Upper lobe of left lung (tissue), 4 donors: Measurements from ENCODE around the gene SLC16A3.

Source experiments
- CTCF ChIP-seq, 6 experiments: fragments of 450-650 bp in 4 of 6; fragments of 200-600 bp in 2 of 6; sonication (generic) in 2 of 6; IDR thresholded peaks; one replicate each; pipeline ENCODE4 v1.5.1; 2016 to 2019; ENCODE audit warnings: antibody characterized with exemption in 6 of 6
- POLR2A ChIP-seq, 4 donors: fragments of 450-650 bp; IDR thresholded peaks; one replicate each; pipeline ENCODE4 v1.5.1; 2016 to 2017; ENCODE audit warnings: antibody characterized with exemption in 4 of 4, mild to moderate bottlenecking in 2 of 4

- no peak for TF ChIP-seq POLR2A (IDR thresholded peaks at IDR 0.05)
- no peak for TF ChIP-seq CTCF (IDR thresholded peaks at IDR 0.05)
Measured at GRCh38 chr17:82239926-82240505, 11.2 kb downstream of the SLC16A3 start.
